ENCODE results near the gene XKR7. TPM values are rescaled to one million over a fixed set of nuclear protein-coding genes. Genes with fewer than 3 reads are reported as not detected.

Gene XKR7
- total RNA-seq, 1 donor from 2014 or later: 0.23 TPM

- peaks cover 15% of the 10 kb centered on the region for H3K27me3 Mint-ChIP-seq (ENCODE audit: unreplicated experiment)
- no peaks in the 10 kb centered on the region for H3K36me3 Mint-ChIP-seq (ENCODE audit: low read depth, unreplicated experiment)
- peak overlapping the region; percentile 18 for H3K4me3 Mint-ChIP-seq (ENCODE audit: unreplicated experiment)
- TF ChIP-seq, protein P1, sequence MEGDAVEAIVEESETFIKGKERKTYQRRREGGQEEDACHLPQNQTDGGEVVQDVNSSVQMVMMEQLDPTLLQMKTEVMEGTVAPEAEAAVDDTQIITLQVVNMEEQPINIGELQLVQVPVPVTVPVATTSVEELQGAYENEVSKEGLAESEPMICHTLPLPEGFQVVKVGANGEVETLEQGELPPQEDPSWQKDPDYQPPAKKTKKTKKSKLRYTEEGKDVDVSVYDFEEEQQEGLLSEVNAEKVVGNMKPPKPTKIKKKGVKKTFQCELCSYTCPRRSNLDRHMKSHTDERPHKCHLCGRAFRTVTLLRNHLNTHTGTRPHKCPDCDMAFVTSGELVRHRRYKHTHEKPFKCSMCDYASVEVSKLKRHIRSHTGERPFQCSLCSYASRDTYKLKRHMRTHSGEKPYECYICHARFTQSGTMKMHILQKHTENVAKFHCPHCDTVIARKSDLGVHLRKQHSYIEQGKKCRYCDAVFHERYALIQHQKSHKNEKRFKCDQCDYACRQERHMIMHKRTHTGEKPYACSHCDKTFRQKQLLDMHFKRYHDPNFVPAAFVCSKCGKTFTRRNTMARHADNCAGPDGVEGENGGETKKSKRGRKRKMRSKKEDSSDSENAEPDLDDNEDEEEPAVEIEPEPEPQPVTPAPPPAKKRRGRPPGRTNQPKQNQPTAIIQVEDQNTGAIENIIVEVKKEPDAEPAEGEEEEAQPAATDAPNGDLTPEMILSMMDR (IDR thresholded peaks at IDR 0.05; ENCODE audit: unreplicated experiment): peak; percentile 27
- DNase-seq (ENCODE audit: low spot score): no peak
- no peak overlapping the region for H3K27ac Mint-ChIP-seq (ENCODE audit: unreplicated experiment)
- H3K4me1 Mint-ChIP-seq (ENCODE audit: unreplicated experiment): peaks cover 9% of the 10 kb centered on the region
- no peaks in the 10 kb centered on the region for H3K9me3 Mint-ChIP-seq (ENCODE audit: unreplicated experiment)
Observed at GRCh38 chr20:32050324-32050841, 82.4 kb downstream of the XKR7 start.

DNA sequence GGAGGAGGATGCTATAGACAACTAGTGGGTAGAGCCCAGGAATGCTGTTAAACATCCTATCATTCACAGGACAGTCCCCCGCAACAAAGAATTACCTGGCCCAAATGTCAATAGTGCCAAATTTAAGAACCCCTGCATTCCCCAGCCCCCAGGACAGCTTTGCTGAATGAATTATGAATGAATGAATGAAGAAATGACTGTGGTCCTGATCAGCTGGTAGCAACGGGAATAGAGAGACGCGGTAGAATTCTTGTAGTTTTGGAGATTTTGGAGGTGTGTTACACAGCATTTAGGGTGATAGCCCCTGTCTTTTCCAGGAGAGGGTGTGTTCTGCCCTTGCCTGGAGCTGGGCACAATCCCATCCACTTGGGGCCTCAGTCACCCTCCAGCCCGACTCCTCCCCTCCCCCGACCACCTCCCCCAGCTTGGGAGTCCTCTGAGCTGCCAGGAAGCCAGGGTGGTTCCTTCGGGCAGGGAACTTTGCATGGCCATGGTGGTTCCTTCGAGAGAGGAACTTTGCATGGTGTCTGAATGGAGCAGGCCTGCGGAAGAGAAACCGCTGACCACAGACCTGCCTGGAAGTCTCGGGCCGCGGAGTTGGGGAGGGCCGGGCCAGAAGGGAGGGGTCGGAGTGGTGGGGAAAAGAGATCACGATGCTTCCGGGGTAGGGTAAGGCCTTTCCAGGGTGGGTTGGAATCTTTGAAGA, 83.1 kb downstream of the XKR7 start:
- Mint-ChIP-seq H3K4me3 (ENCODE audit: unreplicated experiment) (peak overlapping the region; percentile 18), H3K27me3 (ENCODE audit: unreplicated experiment) (peaks cover 15% of the 10 kb centered on the region), H3K4me1 (ENCODE audit: unreplicated experiment) (peaks cover 9% of the 10 kb centered on the region), H3K27ac (ENCODE audit: unreplicated experiment) (no peak overlapping the region), H3K36me3 (ENCODE audit: low read depth, unreplicated experiment) (no peaks in the 10 kb centered on the region), H3K9me3 (ENCODE audit: unreplicated experiment) (no peaks in the 10 kb centered on the region)
- TF ChIP-seq, protein P1 (IDR thresholded peaks at IDR 0.05; ENCODE audit: unreplicated experiment): peak; percentile 7
- no peak for DNase-seq (ENCODE audit: low spot score)

DNA sequence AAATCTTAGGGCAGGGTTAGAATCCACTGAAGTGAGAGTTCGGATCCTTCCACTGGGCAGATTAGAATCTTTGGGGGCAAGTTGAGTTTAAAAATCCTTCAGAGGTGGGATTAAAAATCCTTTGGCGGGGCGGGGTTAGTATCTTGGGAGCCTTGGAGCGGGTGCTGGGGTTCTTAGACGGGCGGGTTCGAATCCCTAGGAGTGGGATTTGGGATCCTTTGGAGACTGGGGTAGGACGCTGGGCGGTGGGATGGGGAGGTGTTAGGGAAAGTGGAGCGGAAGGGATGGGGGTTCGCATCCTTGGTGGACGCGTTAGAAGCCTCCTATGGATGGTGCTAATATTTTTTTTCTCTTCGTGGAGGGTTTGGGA, 83.8 kb downstream of the XKR7 start:
- H3K36me3 Mint-ChIP-seq (ENCODE audit: low read depth, unreplicated experiment): no peaks in the 10 kb centered on the region
- no peaks in the 10 kb centered on the region for H3K9me3 Mint-ChIP-seq (ENCODE audit: unreplicated experiment)
- TF ChIP-seq, protein P1 (IDR thresholded peaks at IDR 0.05; ENCODE audit: unreplicated experiment): no peak
- peaks cover 9% of the 10 kb centered on the region for H3K4me1 Mint-ChIP-seq (ENCODE audit: unreplicated experiment)
- peak overlapping the region; percentile 81 for H3K4me3 Mint-ChIP-seq (ENCODE audit: unreplicated experiment)
- DNase-seq (ENCODE audit: low spot score): no peak
- no peak overlapping the region for H3K27ac Mint-ChIP-seq (ENCODE audit: unreplicated experiment)
- peaks cover 15% of the 10 kb centered on the region for H3K27me3 Mint-ChIP-seq (ENCODE audit: unreplicated experiment)

- peaks cover 15% of the 10 kb centered on the region for H3K27me3 Mint-ChIP-seq (ENCODE audit: unreplicated experiment)
- no peaks in the 10 kb centered on the region for H3K9me3 Mint-ChIP-seq (ENCODE audit: unreplicated experiment)
- peaks cover 9% of the 10 kb centered on the region for H3K4me1 Mint-ChIP-seq (ENCODE audit: unreplicated experiment)
- TF ChIP-seq, protein P1 (IDR thresholded peaks at IDR 0.05; ENCODE audit: unreplicated experiment): no peak
- peak within 1 kb of the TSS; percentile 81 for H3K4me3 Mint-ChIP-seq (ENCODE audit: unreplicated experiment)
- H3K36me3 Mint-ChIP-seq (ENCODE audit: low read depth, unreplicated experiment): no peaks in the 10 kb centered on the region
- no peak for DNase-seq (ENCODE audit: low spot score)
- no peak within 1 kb of the TSS for H3K27ac Mint-ChIP-seq (ENCODE audit: unreplicated experiment)
Observed at GRCh38 chr20:32052090-32052777, 84.3 kb downstream of the XKR7 start, which contains the start of gene HCK. HCK (plus strand) TSS chr20:32052242.

Measured in endothelial cell (in vitro differentiated cells).